Medulla oblongata (tissue), 1 donor: Measurements from ENCODE around the gene CLIC1.
A peak's percentile ranks its signal among the peaks of the same experiment; 100 is the strongest.

Experiments
- DNase-seq: peaks from one replicate; pipeline ENCODE4 v3.0.0-alpha.2; 2015; ENCODE audit errors: extremely low spot score

The CLIC1 gene

GRCh38 chr6:31768363-31769257 lies 32.3 kb upstream of the CLIC1 start:
- peak; percentile 59 for DNase-seq

- no peak for DNase-seq
These were observed 30.8 kb upstream of the CLIC1 start for GRCh38 chr6:31767096-31767645.

- DNase-seq: no peak
These were observed 29.8 kb upstream of the CLIC1 start for GRCh38 chr6:31765910-31766794.

GRCh38 chr6:31765559-31765909 lies 29.2 kb upstream of the CLIC1 start:
- DNase-seq: no peak

- no peak for DNase-seq
These were observed 27.9 kb upstream of the CLIC1 start for GRCh38 chr6:31764198-31764597.

- peak; percentile 68 for DNase-seq
These were observed 27.2 kb upstream of the CLIC1 start for GRCh38 chr6:31763619-31763940.

GRCh38 chr6:31762878-31763618 lies 26.7 kb upstream of the CLIC1 start:
- no peak for DNase-seq

- DNase-seq: no peak
These were observed 26.0 kb upstream of the CLIC1 start, which contains the start of gene SAPCD1 for GRCh38 chr6:31762356-31762755. SAPCD1 (plus strand) TSS chr6:31762656; CDS start chr6:31763055, 399 bp downstream.

GRCh38 chr6:31761343-31761742 lies 25.0 kb upstream of the CLIC1 start:
- no peak for DNase-seq

- no peak for DNase-seq
These were observed 24.5 kb upstream of the CLIC1 start for GRCh38 chr6:31760790-31761189.

GRCh38 chr6:31758281-31758680 lies 22.0 kb upstream of the CLIC1 start:
- no peak for DNase-seq

GRCh38 chr6:31752739-31753319 lies 16.5 kb upstream of the CLIC1 start:
- no peak for DNase-seq

- no peak for DNase-seq
These were observed 14.2 kb upstream of the CLIC1 start for GRCh38 chr6:31750411-31751022.

- no peak for DNase-seq
These were observed 13.1 kb upstream of the CLIC1 start for GRCh38 chr6:31749301-31750036.

- no peak for DNase-seq
These were observed 8.1 kb upstream of the CLIC1 start for GRCh38 chr6:31744422-31744821.

GRCh38 chr6:31742894-31743293 lies 6.6 kb upstream of the CLIC1 start:
- DNase-seq: no peak

- DNase-seq: no peak
These were observed 5.5 kb upstream of the CLIC1 start for GRCh38 chr6:31741815-31742214.

GRCh38 chr6:31740397-31741223 lies 4.3 kb upstream of the CLIC1 start:
- DNase-seq: peak; percentile 21

- peak; percentile 99 for DNase-seq
These were observed 3.5 kb upstream of the CLIC1 start, which contains the start of gene MSH5 for GRCh38 chr6:31739639-31740396. MSH5 (plus strand) TSS chr6:31740005; CDS start chr6:31740467, 462 bp downstream.
